Esophagus muscularis mucosa (tissue), 4 donors: ENCODE data around the gene PLXDC2.

Experiments
- CTCF ChIP-seq, 3 experiments: fragments of 200-600 bp in 2 of 3; fragments of 450-650 bp in 1 of 3; sonication (generic) in 2 of 3; IDR thresholded peaks; one replicate each; pipeline ENCODE4 v1.5.1; 2017 to 2019; ENCODE audit warnings: antibody characterized with exemption in 3 of 3, mild to moderate bottlenecking in 2 of 3, moderate library complexity in 1 of 3
- EP300 ChIP-seq: sonication (generic); formaldehyde crosslinking; IDR thresholded peaks from one replicate; pipeline ENCODE4 v1.6.1; 2017; ENCODE audit warnings: antibody characterized with exemption
- POLR2A ChIP-seq: fragments of 450-650 bp; IDR thresholded peaks from one replicate; pipeline ENCODE4 v1.6.1; 2017; ENCODE audit warnings: antibody characterized with exemption, moderate library complexity, mild to moderate bottlenecking, low read depth
- POLR2AphosphoS5 ChIP-seq, 2 donors: sonication (generic); formaldehyde crosslinking; IDR thresholded peaks; one replicate each; pipeline ENCODE4 v1.6.1; 2017; ENCODE audit warnings: antibody characterized with exemption in 2 of 2

- no peak for TF ChIP-seq CTCF (IDR thresholded peaks at IDR 0.05)
- no peak for TF ChIP-seq POLR2A
- TF ChIP-seq EP300: no peak
- TF ChIP-seq POLR2AphosphoS5 (IDR thresholded peaks at IDR 0.05): no peak
Observed at GRCh38 chr10:19932806-19933371, 116.7 kb downstream of the PLXDC2 start.
